ENCODE measurements around the gene MSI2.
A peak's percentile ranks its signal among the peaks of the same experiment; 100 is the strongest.

Gene MSI2

GRCh38 chr17:57540596-57540995 is 284.3 kb downstream of the MSI2 start:
- ATAC-seq (no peak), DNase-seq (no peak)
- Mint-ChIP-seq H3K9me3 (no peaks in the 10 kb centered on the region), H3K27ac (peak overlapping the region in 1 of 2 donors; percentile 44), H3K27me3 (no peaks in the 10 kb centered on the region), H3K4me1 (peaks cover 31% of the 10 kb centered on the region), H3K4me3 (no peak overlapping the region)

GRCh38 chr17:57541049-57541448 is 284.7 kb downstream of the MSI2 start:
- Mint-ChIP-seq H3K27ac (no peak overlapping the region), H3K9me3 (no peaks in the 10 kb centered on the region), H3K4me3 (no peak overlapping the region), H3K4me1 (peaks cover 33% of the 10 kb centered on the region), H3K27me3 (no peaks in the 10 kb centered on the region)
- ATAC-seq (no peak), DNase-seq (no peak)

- H3K9me3 Mint-ChIP-seq = no peaks in the 10 kb centered on the region
- ATAC-seq (no peak), DNase-seq (no peak)
- H3K4me1 Mint-ChIP-seq = peaks cover 33% of the 10 kb centered on the region
- H3K27me3 Mint-ChIP-seq = no peaks in the 10 kb centered on the region
- no peak overlapping the region for H3K4me3 Mint-ChIP-seq
- H3K27ac Mint-ChIP-seq = no peak overlapping the region
These were observed 285.4 kb downstream of the MSI2 start for GRCh38 chr17:57541472-57542394.

GRCh38 chr17:57542510-57542909 is 286.2 kb downstream of the MSI2 start:
- H3K4me3 Mint-ChIP-seq = no peak overlapping the region
- DNase-seq (no peak), ATAC-seq (no peak)
- H3K27ac Mint-ChIP-seq = no peak overlapping the region
- H3K4me1 Mint-ChIP-seq = peaks cover 33% of the 10 kb centered on the region
- no peaks in the 10 kb centered on the region for H3K9me3 Mint-ChIP-seq
- no peaks in the 10 kb centered on the region for H3K27me3 Mint-ChIP-seq

- DNase-seq (no peak), ATAC-seq (no peak)
- no peak overlapping the region for H3K4me3 Mint-ChIP-seq
- H3K9me3 Mint-ChIP-seq = no peaks in the 10 kb centered on the region
- H3K4me1 Mint-ChIP-seq = peaks cover 30% of the 10 kb centered on the region
- no peaks in the 10 kb centered on the region for H3K27me3 Mint-ChIP-seq
- H3K27ac Mint-ChIP-seq = no peak overlapping the region
These were observed 286.9 kb downstream of the MSI2 start for GRCh38 chr17:57543230-57543629.

- H3K4me1 Mint-ChIP-seq = peaks cover 33% of the 10 kb centered on the region
- no peak overlapping the region for H3K27ac Mint-ChIP-seq
- no peaks in the 10 kb centered on the region for H3K9me3 Mint-ChIP-seq
- H3K27me3 Mint-ChIP-seq = no peaks in the 10 kb centered on the region
- DNase-seq (no peak), ATAC-seq (no peak)
- H3K4me3 Mint-ChIP-seq = no peak overlapping the region
These were observed 288.1 kb downstream of the MSI2 start for GRCh38 chr17:57544401-57544800.

- Mint-ChIP-seq H3K4me3 (no peak overlapping the region), H3K4me1 (peaks cover 38% of the 10 kb centered on the region), H3K27ac (no peak overlapping the region), H3K9me3 (no peaks in the 10 kb centered on the region), H3K27me3 (no peaks in the 10 kb centered on the region)
- DNase-seq (no peak), ATAC-seq (no peak)
These were observed 288.6 kb downstream of the MSI2 start for GRCh38 chr17:57544834-57545463.

GRCh38 chr17:57545731-57546342 is 289.5 kb downstream of the MSI2 start:
- no peak overlapping the region for H3K4me3 Mint-ChIP-seq
- H3K9me3 Mint-ChIP-seq = no peaks in the 10 kb centered on the region
- no peaks in the 10 kb centered on the region for H3K27me3 Mint-ChIP-seq
- peaks cover 45% of the 10 kb centered on the region for H3K4me1 Mint-ChIP-seq
- H3K27ac Mint-ChIP-seq = no peak overlapping the region
- ATAC-seq (no peak), DNase-seq (no peak)

- H3K27me3 Mint-ChIP-seq = no peaks in the 10 kb centered on the region
- H3K4me3 Mint-ChIP-seq = no peak overlapping the region
- no peak for DNase-seq
- no peak for ATAC-seq
- H3K27ac Mint-ChIP-seq = peak overlapping the region in 1 of 2 donors; percentile 82
- H3K4me1 Mint-ChIP-seq = peaks cover 65% of the 10 kb centered on the region
- no peaks in the 10 kb centered on the region for H3K9me3 Mint-ChIP-seq
These were observed 292.4 kb downstream of the MSI2 start for GRCh38 chr17:57548421-57549410.

- Mint-ChIP-seq H3K27me3 (no peaks in the 10 kb centered on the region), H3K27ac (peak overlapping the region in 1 of 2 donors; percentile 39), H3K9me3 (no peaks in the 10 kb centered on the region), H3K4me3 (no peak overlapping the region), H3K4me1 (peaks cover 65% of the 10 kb centered on the region)
- ATAC-seq = no peak
- no peak for DNase-seq
These were observed 293.1 kb downstream of the MSI2 start for GRCh38 chr17:57549468-57549867.

- DNase-seq = no peak
- H3K9me3 Mint-ChIP-seq = no peaks in the 10 kb centered on the region
- peaks cover 69% of the 10 kb centered on the region for H3K4me1 Mint-ChIP-seq
- no peaks in the 10 kb centered on the region for H3K27me3 Mint-ChIP-seq
- H3K27ac Mint-ChIP-seq = no peak overlapping the region
- ATAC-seq = no peak
- H3K4me3 Mint-ChIP-seq = no peak overlapping the region
These were observed 293.7 kb downstream of the MSI2 start for GRCh38 chr17:57550016-57550415.

GRCh38 chr17:57550668-57551315 is 294.5 kb downstream of the MSI2 start:
- H3K4me1 Mint-ChIP-seq = peaks cover 76% of the 10 kb centered on the region

GRCh38 chr17:57551321-57552079 is 295.2 kb downstream of the MSI2 start:
- peak overlapping the region; percentile 14 to 49 for H3K27ac Mint-ChIP-seq
- no peak for ATAC-seq
- peaks cover 70% of the 10 kb centered on the region for H3K4me1 Mint-ChIP-seq
- H3K27me3 Mint-ChIP-seq = no peaks in the 10 kb centered on the region
- DNase-seq = no peak
- H3K9me3 Mint-ChIP-seq = no peaks in the 10 kb centered on the region
- peak overlapping the region in 1 of 2 donors; percentile 27 for H3K4me3 Mint-ChIP-seq

More at GRCh38 chr17:57550668-57551315, 294.5 kb downstream of the MSI2 start:
- Mint-ChIP-seq H3K27me3 (no peaks in the 10 kb centered on the region), H3K4me3 (peak overlapping the region in 1 of 2 donors; percentile 27), H3K27ac (peak overlapping the region; percentile 14 to 49), H3K9me3 (no peaks in the 10 kb centered on the region)
- DNase-seq = no peak
- no peak for ATAC-seq

GRCh38 chr17:57552114-57552624 is 295.8 kb downstream of the MSI2 start:
- Mint-ChIP-seq H3K4me3 (peak overlapping the region in 1 of 2 donors; percentile 11), H3K27ac (peak overlapping the region; percentile 50 to 76), H3K4me1 (peaks cover 63% of the 10 kb centered on the region), H3K27me3 (no peaks in the 10 kb centered on the region), H3K9me3 (no peaks in the 10 kb centered on the region)
- DNase-seq (peak; percentile 24 to 28), ATAC-seq (peak; percentile 76)
